T-helper 9 cell (primary cell): Measurements from ENCODE around the gene OTUB1.

Experiments
- DNase-seq: peaks from one replicate; pipeline ENCODE4 v3.0.0-alpha.2; 2020

OTUB1 gene

GRCh38 chr11:63978551-63979239, 7.5 kb upstream of the OTUB1 start:
- no peak for DNase-seq

DNA sequence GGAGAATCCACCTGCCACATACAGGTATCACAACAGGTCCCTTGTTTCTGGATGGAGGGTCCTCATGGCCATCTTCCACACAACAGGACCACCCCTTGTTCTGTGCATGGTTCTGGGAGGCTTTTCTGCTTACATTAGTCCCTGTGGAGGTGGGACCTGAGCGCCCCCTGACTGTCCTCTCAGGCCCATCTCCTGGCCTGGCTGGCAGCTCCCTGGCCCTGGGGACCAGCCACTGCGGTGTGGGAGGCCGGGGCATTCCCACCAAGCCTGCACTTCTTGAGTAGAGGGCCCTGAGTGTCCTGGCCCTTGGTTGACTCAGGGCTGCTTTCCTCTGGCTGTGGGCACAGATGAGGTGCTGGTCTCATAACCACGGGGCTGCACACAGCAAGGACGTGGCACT, 6.8 kb upstream of the OTUB1 start:
- no peak for DNase-seq

- peak; percentile 55 for DNase-seq
Observed at GRCh38 chr11:63985812-63986155, 454 bp upstream of the OTUB1 start.

GRCh38 chr11:63986932-63987513, 785 bp downstream of the OTUB1 start:
- no peak for DNase-seq

GRCh38 chr11:63991558-63991957, 5.3 kb downstream of the OTUB1 start:
- no peak for DNase-seq

DNA sequence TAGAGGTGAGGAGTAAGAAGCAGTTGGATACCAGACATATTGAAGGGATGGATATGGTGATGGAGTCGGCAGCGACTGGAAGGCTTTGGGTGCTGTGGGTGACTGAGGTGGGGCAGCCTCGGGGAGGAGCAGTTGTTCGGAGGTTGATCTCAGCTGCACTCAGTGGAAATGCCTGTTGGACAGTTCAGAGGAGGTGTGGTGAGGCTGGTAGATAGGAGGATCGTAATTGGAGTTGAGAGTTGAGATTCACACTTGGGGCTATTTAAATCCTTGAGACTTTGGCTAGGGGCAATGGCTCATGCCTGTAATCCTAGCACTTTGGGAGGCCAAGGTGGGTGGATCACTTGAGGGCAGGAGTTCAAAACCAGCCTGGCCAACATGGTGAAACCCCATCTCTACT, 6.9 kb downstream of the OTUB1 start:
- DNase-seq = no peak

- no peak for DNase-seq
Observed at GRCh38 chr11:63993993-63994392, 7.8 kb downstream of the OTUB1 start.

GRCh38 chr11:63996512-63996911, 10.3 kb downstream of the OTUB1 start:
- no peak for DNase-seq

- DNase-seq = no peak
Observed at GRCh38 chr11:63997104-63997700, 11.0 kb downstream of the OTUB1 start.

- DNase-seq = no peak
Observed at GRCh38 chr11:63997801-63998337, 11.6 kb downstream of the OTUB1 start.

- no peak for DNase-seq
Observed at GRCh38 chr11:63998558-63999348, 12.5 kb downstream of the OTUB1 start.

- peak; percentile 55 for DNase-seq
Observed at GRCh38 chr11:63999349-64000025, 13.2 kb downstream of the OTUB1 start.

DNA sequence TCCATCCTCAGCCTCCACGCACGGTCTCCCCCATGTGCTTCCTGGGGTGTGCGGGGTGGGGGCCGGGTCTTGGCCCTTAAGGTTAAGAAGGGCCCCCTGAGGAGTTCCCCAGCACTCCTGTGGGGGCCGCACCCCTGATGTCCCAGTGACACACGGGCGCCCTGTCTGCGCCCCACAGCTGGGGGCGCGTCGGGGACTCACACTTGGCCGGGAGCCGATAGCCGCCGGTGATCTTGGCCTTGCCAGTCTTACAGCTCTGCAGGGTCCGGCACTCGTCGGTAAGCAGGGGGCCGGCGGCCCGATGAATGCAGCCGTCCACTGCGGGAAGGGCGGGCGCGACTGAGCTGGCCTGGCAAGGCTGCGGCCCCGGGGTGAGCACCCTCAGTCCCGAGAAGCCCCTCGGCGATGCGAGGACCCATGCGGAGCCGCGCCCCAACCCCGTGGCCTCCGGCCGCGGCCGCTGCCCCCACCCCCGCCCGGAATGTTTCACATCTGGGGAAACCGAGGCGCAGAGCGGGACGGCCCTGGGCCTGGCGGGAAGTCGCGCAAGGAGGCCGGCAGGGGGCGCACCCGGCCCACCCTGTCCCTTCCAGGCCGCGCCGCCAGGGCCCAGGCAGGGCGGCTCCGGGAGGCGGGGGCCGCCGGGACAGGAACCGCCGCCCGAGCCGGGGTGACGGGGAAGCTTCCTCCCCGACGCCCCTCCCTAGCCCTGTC, 13.9 kb downstream of the OTUB1 start:
- DNase-seq = peak; percentile 70

GRCh38 chr11:64000740-64001483, 14.7 kb downstream of the OTUB1 start:
- DNase-seq = no peak

DNA sequence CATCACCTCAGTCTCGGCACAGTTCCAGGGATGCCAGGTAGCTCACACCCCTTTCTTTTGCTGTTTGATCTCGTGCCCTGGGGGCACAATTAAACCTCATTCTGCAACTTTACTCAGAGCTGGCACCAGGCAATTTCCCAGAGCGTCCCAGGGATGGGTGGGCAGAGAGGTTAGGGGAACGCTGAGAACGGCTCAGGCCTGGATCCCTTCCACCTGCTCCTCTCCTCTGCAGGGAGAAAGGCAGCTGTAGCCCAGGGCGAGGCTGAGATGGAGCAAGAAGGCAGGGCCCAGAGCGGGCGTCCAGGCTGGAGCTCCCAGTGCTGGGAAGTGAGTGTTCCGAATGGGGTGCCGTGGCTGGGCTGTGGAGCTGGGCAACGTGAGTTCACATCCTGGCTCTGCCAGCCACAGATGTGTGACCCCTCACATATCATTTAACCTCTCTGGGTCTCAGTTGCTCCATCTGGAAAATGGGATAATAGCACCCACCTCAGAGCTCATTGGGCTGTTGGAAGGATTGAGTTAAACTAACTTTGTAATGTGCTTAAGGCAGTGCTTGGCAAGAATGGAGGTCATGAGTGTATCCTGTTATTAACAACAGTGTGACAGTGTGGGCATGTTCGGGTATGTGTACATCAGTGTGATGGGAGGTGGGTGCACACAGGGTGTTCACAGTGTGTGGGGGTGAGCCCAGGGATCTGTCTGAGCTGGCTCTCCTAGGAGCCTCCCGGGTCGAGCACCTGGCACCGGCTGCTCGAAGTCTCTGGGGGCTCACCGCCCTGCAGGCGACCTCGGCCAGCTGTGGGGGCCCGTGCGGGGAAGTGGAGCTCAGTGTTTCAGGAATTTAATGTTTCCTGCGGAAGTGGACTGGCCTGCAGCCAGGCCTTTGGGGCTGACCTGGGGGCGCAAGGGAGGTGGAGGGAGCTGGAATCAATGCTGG, 15.5 kb downstream of the OTUB1 start:
- no peak for DNase-seq

GRCh38 chr11:64003807-64004589, 17.8 kb downstream of the OTUB1 start:
- DNase-seq = no peak

DNA sequence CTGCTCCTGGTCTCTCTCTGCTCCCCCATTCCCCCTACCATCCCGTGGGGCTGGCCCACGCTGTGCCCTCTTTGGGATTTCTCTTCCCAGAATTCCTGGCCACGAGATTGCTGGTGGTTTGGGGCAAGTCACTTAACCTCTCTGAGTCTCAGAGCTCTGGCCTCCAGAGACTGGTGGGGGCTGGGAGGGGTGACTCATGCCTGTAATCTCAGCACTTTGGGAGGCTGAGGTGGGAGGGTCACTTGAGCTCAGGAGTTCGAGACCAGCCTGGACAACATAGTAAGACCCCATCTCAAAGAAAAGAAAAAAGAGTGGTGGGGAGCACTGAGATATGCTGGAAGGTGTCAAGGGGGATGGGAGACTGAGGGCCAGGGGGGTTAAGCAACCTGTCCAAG, 18.3 kb downstream of the OTUB1 start:
- no peak for DNase-seq

DNA sequence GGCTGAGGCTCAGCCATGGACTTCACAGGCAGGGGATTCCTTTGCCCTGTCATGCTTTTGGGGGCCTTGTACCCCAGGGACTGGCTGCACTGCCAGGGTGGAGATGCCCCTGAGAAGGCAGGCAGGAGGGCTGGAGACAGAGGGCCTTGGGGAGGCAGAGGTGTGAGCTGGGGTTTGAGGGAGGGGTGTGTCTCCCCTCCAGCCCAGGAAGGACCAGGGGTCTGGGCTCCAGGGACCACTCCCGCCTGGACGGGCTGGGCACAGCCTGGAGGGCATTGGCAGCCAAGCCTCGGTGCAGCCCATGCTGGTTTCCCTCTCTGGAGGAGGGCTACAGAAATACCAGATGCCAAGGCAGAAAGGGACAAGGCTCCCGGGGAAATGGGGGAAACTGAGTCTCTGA, 19.5 kb downstream of the OTUB1 start:
- DNase-seq = no peak

DNA sequence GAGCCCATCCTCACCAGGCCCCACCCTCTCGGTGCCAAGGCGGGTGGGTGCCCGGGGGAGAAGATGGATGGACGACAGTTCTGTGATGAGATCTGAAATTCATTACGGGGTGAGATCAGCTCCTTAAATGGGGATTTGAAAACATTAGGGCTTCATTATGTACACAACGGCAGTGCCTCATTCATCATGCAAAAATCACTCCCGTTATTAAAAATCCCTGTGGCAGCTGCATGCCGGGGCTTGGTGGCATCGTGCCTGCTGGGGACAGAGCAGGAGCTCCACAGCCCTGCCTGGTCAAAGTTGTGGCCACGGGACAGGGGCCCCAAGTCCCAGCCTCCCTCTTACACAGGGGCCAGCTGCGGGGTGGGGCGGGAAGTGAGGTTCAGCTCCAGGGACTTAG, 20.2 kb downstream of the OTUB1 start:
- no peak for DNase-seq
